ENCODE data around the gene PLAC8.
"Not testable (repeated sequence)": the region's sequence is repeated elsewhere in the genome, so short reads cannot be mapped to it uniquely, and the experiment has no call there.

Gene PLAC8

GRCh38 chr4:83062739-83063138 lies 51.8 kb downstream of the PLAC8 start:
- DNase-seq: no peak

- no peak for DNase-seq
Measured at GRCh38 chr4:83054928-83055327, 59.6 kb downstream of the PLAC8 start.

- DNase-seq: not testable (repeated sequence)
Measured at GRCh38 chr4:83048781-83049180, 65.7 kb downstream of the PLAC8 start.

GRCh38 chr4:83046693-83047473 lies 67.6 kb downstream of the PLAC8 start:
- DNase-seq: no peak

- DNase-seq: no peak
Measured at GRCh38 chr4:83043801-83044407, 70.6 kb downstream of the PLAC8 start.

GRCh38 chr4:83043157-83043556 lies 71.4 kb downstream of the PLAC8 start:
- not testable (repeated sequence) for DNase-seq

GRCh38 chr4:83040269-83040668 lies 74.3 kb downstream of the PLAC8 start:
- DNase-seq: no peak
